GM12875 (cell line): ENCODE measurements around the gene TRIM59.

Experiments
- H3K4me3 ChIP-seq: one replicate; pipeline ENCODE4 v1.5.1; 2011; ENCODE audit warnings: low read depth, low read length, control low read depth
- TF ChIP-seq, protein P1 (sequence below): IDR thresholded peaks from 2 replicates; pipeline ENCODE4 v1.5.1; 2011; ENCODE audit warnings: low read depth, mild to moderate bottlenecking, control low read depth, inconsistent platforms, low read length, moderate library complexity, borderline replicate concordance; ENCODE audit not compliant: insufficient read depth

The TRIM59 gene

DNA sequence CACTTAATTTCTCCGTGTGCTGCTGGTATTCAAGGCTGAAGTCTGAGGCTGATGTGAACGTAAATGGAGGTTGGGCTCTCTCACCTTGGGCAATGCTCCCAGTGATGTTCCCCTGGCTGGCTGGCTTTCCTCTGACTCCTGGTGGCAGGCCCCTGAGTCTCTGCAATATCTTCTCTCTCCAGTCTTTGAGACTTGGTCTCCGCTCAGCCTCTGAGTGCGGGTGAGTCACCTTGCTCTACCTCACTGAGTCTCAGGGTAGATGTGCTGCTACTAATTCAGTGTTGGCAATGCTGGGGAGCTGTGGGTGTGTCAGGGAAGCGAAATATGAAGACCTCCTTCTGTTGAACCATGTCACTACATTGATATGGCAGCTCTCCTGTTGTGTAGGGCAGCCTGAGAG lies 31.3 kb upstream of the TRIM59 start:
- no peak overlapping the region for H3K4me3 ChIP-seq

DNA sequence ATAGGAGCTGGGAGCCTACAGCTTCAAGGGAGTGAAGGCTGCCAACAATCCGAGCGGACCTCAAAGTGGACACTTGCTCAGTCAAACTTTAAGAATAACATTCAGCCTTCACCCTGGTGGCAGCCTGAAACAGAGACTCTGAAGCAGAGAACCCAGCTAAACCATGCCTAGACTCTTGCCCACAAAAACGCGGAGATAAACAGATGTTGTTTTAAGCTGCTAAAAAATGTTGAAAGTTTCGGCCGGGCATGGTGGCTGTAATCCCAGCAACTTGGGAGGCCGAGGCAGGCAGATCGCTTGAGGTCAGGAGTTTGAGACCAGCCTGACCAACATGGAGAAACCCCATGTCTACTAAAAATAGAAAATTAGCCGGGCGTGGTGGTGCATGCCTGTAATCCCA lies 29.8 kb upstream of the TRIM59 start:
- TF ChIP-seq, protein P1, sequence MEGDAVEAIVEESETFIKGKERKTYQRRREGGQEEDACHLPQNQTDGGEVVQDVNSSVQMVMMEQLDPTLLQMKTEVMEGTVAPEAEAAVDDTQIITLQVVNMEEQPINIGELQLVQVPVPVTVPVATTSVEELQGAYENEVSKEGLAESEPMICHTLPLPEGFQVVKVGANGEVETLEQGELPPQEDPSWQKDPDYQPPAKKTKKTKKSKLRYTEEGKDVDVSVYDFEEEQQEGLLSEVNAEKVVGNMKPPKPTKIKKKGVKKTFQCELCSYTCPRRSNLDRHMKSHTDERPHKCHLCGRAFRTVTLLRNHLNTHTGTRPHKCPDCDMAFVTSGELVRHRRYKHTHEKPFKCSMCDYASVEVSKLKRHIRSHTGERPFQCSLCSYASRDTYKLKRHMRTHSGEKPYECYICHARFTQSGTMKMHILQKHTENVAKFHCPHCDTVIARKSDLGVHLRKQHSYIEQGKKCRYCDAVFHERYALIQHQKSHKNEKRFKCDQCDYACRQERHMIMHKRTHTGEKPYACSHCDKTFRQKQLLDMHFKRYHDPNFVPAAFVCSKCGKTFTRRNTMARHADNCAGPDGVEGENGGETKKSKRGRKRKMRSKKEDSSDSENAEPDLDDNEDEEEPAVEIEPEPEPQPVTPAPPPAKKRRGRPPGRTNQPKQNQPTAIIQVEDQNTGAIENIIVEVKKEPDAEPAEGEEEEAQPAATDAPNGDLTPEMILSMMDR, result no peak
- no peak overlapping the region for H3K4me3 ChIP-seq

More for the DNA sequence above, 31.3 kb upstream of the TRIM59 start:
- TF ChIP-seq, protein P1, result no peak

GRCh38 chr3:160478338-160478737 lies 28.8 kb upstream of the TRIM59 start:
- H3K4me3 ChIP-seq, result no peak overlapping the region
- TF ChIP-seq, protein P1, result no peak

DNA sequence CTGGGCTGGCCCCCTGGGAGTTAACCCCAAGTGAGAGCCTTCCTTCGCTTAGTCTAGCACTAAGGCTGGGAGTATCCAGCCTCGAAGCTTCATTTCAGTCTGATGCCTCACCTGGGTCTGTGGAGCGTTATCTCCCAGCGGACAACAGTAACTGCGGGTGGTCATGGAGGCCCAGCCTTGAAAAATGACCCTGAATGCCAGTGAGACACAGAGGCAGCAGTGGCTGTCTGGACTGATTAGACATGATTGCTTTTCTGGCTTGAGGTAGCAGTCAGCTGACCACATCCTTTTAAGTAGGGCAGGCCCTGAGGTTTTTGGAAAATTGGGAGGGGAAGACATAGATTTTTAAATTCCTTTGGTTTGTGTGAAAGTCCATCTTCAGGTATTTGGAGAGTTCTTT lies 28.2 kb upstream of the TRIM59 start:
- no peak overlapping the region for H3K4me3 ChIP-seq
- TF ChIP-seq, protein P1, result no peak

GRCh38 chr3:160475884-160476283 lies 26.3 kb upstream of the TRIM59 start:
- TF ChIP-seq, protein P1, result no peak

DNA sequence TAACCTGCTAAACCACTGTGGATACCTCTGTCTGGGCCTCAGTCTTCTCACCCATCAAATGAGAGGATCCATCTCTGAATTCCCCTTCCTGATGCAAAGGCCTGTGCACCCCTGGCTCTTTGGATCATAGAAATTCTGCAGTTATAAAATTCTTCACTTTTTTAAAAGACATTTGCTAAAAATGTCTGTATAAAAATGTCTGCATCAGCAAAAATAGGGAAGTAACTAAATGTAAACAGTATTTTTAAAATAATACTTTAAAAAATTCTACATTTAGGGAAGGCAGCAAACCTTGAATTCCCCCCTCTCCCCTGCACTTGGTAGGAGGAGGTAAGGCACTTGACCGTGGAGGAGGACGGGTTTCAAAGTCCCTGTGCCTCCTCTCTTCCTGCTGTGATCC lies 25.6 kb upstream of the TRIM59 start:
- TF ChIP-seq, protein P1, result no peak

More at GRCh38 chr3:160475884-160476283, 26.3 kb upstream of the TRIM59 start:
- no peak overlapping the region for H3K4me3 ChIP-seq

GRCh38 chr3:160474416-160474838 lies 24.8 kb upstream of the TRIM59 start:
- TF ChIP-seq, protein P1, result no peak
- no peak overlapping the region for H3K4me3 ChIP-seq

More for the DNA sequence above, 25.6 kb upstream of the TRIM59 start:
- H3K4me3 ChIP-seq, result no peak overlapping the region
